ENCODE data around the gene GGCT.

- TF ChIP-seq POLR2AphosphoS5 (IDR thresholded peaks at IDR 0.05; ENCODE audit: low read depth, low read length), result no peak
- TF ChIP-seq TAF1 (IDR thresholded peaks at IDR 0.05; ENCODE audit: borderline replicate concordance, insufficient read depth, low read length), result no peak
- TF ChIP-seq FOXP2 (optimal IDR thresholded peaks at IDR 0.05; ENCODE audit: borderline replicate concordance, extremely low read depth, extremely low read length, insufficient read depth), result no peak
- TF ChIP-seq, protein P1, sequence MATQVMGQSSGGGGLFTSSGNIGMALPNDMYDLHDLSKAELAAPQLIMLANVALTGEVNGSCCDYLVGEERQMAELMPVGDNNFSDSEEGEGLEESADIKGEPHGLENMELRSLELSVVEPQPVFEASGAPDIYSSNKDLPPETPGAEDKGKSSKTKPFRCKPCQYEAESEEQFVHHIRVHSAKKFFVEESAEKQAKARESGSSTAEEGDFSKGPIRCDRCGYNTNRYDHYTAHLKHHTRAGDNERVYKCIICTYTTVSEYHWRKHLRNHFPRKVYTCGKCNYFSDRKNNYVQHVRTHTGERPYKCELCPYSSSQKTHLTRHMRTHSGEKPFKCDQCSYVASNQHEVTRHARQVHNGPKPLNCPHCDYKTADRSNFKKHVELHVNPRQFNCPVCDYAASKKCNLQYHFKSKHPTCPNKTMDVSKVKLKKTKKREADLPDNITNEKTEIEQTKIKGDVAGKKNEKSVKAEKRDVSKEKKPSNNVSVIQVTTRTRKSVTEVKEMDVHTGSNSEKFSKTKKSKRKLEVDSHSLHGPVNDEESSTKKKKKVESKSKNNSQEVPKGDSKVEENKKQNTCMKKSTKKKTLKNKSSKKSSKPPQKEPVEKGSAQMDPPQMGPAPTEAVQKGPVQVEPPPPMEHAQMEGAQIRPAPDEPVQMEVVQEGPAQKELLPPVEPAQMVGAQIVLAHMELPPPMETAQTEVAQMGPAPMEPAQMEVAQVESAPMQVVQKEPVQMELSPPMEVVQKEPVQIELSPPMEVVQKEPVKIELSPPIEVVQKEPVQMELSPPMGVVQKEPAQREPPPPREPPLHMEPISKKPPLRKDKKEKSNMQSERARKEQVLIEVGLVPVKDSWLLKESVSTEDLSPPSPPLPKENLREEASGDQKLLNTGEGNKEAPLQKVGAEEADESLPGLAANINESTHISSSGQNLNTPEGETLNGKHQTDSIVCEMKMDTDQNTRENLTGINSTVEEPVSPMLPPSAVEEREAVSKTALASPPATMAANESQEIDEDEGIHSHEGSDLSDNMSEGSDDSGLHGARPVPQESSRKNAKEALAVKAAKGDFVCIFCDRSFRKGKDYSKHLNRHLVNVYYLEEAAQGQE (IDR thresholded peaks at IDR 0.05; ENCODE audit: insufficient read depth in 1 of 2, low read depth in 2 of 2, low read length in 2 of 2), result no peak
- no peak for TF ChIP-seq SIN3A (IDR thresholded peaks at IDR 0.05; ENCODE audit: borderline replicate concordance, insufficient read depth, low read length)
Measured at GRCh38 chr7:30447466-30447865, 57.2 kb downstream of the GGCT start.
